B cell (primary cell): ENCODE results near the gene ARID3A.

ENCODE experiments used
- EZH2 ChIP-seq: IDR thresholded peaks from 2 replicates; pipeline ENCODE4 v1.6.1; 2012; ENCODE audit warnings: borderline replicate concordance, low read depth, mild to moderate bottlenecking, moderate library complexity, low read length; ENCODE audit not compliant: insufficient read depth, poor library complexity, severe bottlenecking
- TF ChIP-seq, protein P1 (sequence below): fragments of 200-600 bp; IDR thresholded peaks from one replicate; pipeline ENCODE4 v1.8.0; 2022; ENCODE audit warnings: antibody characterized with exemption, mild to moderate bottlenecking

DNA sequence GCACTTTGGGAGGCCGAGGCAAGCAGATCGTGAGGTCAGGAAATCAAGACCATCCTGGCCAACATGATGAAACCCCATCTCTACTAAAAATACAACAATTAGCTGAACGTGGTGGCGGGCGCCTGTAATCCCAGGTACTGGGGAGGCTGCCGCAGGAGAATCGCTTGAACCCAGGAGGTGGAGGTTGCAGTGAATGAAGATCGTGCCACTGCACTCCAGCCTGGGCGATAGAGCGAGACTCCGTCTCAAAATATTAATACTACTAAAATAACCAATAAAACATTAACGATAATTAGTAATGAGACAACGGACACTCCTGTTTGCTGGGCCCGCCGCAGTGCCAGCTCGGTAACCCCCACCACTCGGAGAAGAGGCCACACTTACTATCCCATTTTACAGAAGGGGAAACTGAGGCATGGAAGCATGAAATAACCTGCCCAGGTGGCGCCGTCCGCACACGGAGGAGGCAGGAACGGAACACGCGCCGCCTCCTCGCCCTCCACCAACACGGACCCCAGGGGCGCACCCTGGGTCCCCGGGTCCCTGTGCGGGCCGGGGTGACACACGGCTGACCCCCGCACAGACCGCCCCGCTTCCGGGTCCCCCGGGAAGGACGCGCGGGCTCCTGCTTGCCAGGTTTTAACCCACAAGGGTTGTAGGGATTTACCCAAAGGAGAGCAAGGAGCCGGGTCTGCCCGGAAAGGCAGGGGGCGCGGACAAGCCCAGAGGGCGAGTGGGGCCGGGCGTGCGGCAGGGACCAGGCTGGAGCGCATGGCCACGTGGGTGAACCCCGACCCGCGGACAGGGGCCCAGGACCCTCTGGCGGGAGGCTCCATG, 14.4 kb upstream of the ARID3A start:
- TF ChIP-seq, protein P1, sequence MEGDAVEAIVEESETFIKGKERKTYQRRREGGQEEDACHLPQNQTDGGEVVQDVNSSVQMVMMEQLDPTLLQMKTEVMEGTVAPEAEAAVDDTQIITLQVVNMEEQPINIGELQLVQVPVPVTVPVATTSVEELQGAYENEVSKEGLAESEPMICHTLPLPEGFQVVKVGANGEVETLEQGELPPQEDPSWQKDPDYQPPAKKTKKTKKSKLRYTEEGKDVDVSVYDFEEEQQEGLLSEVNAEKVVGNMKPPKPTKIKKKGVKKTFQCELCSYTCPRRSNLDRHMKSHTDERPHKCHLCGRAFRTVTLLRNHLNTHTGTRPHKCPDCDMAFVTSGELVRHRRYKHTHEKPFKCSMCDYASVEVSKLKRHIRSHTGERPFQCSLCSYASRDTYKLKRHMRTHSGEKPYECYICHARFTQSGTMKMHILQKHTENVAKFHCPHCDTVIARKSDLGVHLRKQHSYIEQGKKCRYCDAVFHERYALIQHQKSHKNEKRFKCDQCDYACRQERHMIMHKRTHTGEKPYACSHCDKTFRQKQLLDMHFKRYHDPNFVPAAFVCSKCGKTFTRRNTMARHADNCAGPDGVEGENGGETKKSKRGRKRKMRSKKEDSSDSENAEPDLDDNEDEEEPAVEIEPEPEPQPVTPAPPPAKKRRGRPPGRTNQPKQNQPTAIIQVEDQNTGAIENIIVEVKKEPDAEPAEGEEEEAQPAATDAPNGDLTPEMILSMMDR = no peak
- no peak for TF ChIP-seq EZH2
